Hepatocyte (in vitro differentiated cells): ENCODE results near the gene B4GALT3.

Experiments used
- CTCF ChIP-seq: fragments of 200-600 bp; sonication (generic); IDR thresholded peaks from 2 replicates; pipeline ENCODE4 v1.5.1; 2016; ENCODE audit warnings: antibody characterized with exemption, mild to moderate bottlenecking; ENCODE audit not compliant: poor library complexity
- EZH2 ChIP-seq: fragments of 200-600 bp; sonication (generic); IDR thresholded peaks from 2 replicates; pipeline ENCODE4 v1.6.1; 2016; ENCODE audit warnings: antibody characterized with exemption, mild to moderate bottlenecking, borderline replicate concordance

- TF ChIP-seq CTCF: no peak
- TF ChIP-seq EZH2: no peak
These were observed 15.7 kb downstream of the B4GALT3 start for GRCh38 chr1:161161652-161162051.
